ENCODE measurements around the gene KMT2E.
A peak's percentile ranks its signal among the peaks of the same experiment; 100 is the strongest.

KMT2E gene

DNA sequence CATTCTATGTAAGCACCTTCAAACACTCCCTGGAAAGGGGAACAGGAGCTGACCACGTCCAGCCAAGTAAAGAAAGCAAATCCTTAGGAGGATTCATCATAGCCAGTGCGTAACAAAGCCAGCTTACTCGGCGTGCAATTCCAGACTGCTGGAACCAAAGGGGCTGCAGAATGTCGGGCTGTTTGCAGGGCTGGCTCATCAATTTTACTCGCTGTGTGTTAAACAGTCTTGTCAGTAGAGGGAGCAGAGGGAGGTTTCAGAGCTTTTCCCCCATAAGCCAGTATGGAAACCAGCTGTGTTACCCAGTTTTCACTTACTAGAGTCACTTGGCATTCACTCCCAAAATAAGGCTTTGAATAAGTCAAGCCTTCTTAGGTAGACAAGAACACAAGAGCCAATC, 127.1 kb downstream of the KMT2E start:
- Histone ChIP-seq H3K4me3 (ENCODE audit: low read depth, low read length) (no peak overlapping the region), H3K4me1 (no peaks in the 10 kb centered on the region), H3K36me3 (peaks cover 7% of the 10 kb centered on the region), H3K27me3 (no peaks in the 10 kb centered on the region), H3K9me3 (no peaks in the 10 kb centered on the region; the same call in 1 of the 2 replicates)
- peak; percentile 25 for DNase-seq
- TF ChIP-seq, protein P1, sequence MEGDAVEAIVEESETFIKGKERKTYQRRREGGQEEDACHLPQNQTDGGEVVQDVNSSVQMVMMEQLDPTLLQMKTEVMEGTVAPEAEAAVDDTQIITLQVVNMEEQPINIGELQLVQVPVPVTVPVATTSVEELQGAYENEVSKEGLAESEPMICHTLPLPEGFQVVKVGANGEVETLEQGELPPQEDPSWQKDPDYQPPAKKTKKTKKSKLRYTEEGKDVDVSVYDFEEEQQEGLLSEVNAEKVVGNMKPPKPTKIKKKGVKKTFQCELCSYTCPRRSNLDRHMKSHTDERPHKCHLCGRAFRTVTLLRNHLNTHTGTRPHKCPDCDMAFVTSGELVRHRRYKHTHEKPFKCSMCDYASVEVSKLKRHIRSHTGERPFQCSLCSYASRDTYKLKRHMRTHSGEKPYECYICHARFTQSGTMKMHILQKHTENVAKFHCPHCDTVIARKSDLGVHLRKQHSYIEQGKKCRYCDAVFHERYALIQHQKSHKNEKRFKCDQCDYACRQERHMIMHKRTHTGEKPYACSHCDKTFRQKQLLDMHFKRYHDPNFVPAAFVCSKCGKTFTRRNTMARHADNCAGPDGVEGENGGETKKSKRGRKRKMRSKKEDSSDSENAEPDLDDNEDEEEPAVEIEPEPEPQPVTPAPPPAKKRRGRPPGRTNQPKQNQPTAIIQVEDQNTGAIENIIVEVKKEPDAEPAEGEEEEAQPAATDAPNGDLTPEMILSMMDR (IDR thresholded peaks at IDR 0.05; ENCODE audit: low read depth, low read length): peak; percentile 66

DNA sequence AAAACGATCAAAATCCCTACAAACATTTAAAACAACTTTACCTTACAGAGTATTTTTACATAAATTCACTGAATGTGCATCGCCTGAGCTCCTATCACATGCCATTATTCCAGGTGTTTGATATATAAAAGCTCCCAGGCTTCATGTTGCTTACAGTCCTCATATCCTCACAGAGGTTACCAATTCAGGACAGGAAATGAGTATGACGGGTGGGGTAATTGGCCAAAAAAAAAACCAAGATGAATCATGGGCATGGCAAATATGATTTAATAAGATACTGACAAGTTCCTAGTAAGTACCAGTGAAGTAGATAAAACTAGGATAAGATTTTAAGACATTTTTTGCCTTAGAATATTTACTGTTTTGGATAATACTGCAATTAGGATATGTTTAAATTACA, 135.8 kb downstream of the KMT2E start:
- no peaks in the 10 kb centered on the region for H3K27me3 ChIP-seq
- no peaks in the 10 kb centered on the region for H3K9me3 ChIP-seq
- no peak for DNase-seq
- H3K4me3 ChIP-seq (ENCODE audit: low read depth, low read length): no peak overlapping the region
- no peaks in the 10 kb centered on the region for H3K4me1 ChIP-seq
- H3K36me3 ChIP-seq: no peaks in the 10 kb centered on the region
- TF ChIP-seq, protein P1 (IDR thresholded peaks at IDR 0.05; ENCODE audit: low read depth, low read length): no peak

- TF ChIP-seq, protein P1 (IDR thresholded peaks at IDR 0.05; ENCODE audit: low read depth, low read length): no peak
Observed at GRCh38 chr7:105151152-105151551, 137.1 kb downstream of the KMT2E start.

DNA sequence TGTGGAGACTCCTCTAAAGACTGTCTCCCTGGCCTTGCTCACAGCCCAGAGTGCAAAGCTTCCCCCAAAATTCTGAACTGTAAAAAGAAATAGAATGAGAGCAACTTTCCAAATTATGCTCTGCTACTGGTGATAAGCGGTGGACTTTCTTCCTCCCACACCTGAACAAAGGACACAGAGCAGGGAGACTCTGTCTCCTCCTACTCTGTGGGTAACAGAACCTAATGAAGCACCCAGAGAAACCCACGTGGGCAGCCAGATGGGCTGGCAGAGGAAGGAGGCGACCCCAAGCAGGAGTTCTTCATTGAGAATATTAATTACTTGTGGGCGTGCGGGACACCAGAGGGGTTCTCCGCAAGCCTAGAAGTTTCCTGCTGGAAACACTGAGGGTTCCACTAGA, 139.5 kb downstream of the KMT2E start:
- DNase-seq: no peak
- Histone ChIP-seq H3K36me3 (no peaks in the 10 kb centered on the region; the same call in 1 of the 2 replicates), H3K4me1 (no peaks in the 10 kb centered on the region), H3K4me3 (ENCODE audit: low read depth, low read length) (no peak overlapping the region), H3K9me3 (no peaks in the 10 kb centered on the region), H3K27me3 (no peaks in the 10 kb centered on the region)
- TF ChIP-seq, protein P1 (IDR thresholded peaks at IDR 0.05; ENCODE audit: low read depth, low read length): no peak

More at GRCh38 chr7:105151152-105151551, 137.1 kb downstream of the KMT2E start:
- Histone ChIP-seq H3K4me1 (no peaks in the 10 kb centered on the region), H3K9me3 (no peaks in the 10 kb centered on the region), H3K4me3 (ENCODE audit: low read depth, low read length) (no peak overlapping the region), H3K27me3 (no peaks in the 10 kb centered on the region), H3K36me3 (no peaks in the 10 kb centered on the region)
- no peak for DNase-seq

- TF ChIP-seq, protein P1 (IDR thresholded peaks at IDR 0.05; ENCODE audit: low read depth, low read length): no peak
- no peaks in the 10 kb centered on the region for H3K4me1 ChIP-seq
- no peaks in the 10 kb centered on the region; the same call in 1 of the 2 replicates for H3K36me3 ChIP-seq
- no peak for DNase-seq
- no peak overlapping the region for H3K4me3 ChIP-seq (ENCODE audit: low read depth, low read length)
- no peaks in the 10 kb centered on the region for H3K9me3 ChIP-seq
- no peaks in the 10 kb centered on the region for H3K27me3 ChIP-seq
Observed at GRCh38 chr7:105154084-105154483, 140.1 kb downstream of the KMT2E start.

- DNase-seq: no peak
- H3K27me3 ChIP-seq: no peaks in the 10 kb centered on the region
- H3K9me3 ChIP-seq: no peaks in the 10 kb centered on the region
- H3K36me3 ChIP-seq: no peaks in the 10 kb centered on the region; the same call in 1 of the 2 replicates
- no peaks in the 10 kb centered on the region for H3K4me1 ChIP-seq
- no peak overlapping the region for H3K4me3 ChIP-seq (ENCODE audit: low read depth, low read length)
- TF ChIP-seq, protein P1 (IDR thresholded peaks at IDR 0.05; ENCODE audit: low read depth, low read length): no peak
Observed at GRCh38 chr7:105156731-105157130, 142.7 kb downstream of the KMT2E start.
